Urinary bladder (tissue), 4 donors: Measurements from ENCODE around the gene SIKE1. TPM values are rescaled to one million over a fixed set of nuclear protein-coding genes. Genes with fewer than 3 reads are reported as not detected.
"Not testable (repeated sequence)": the region's sequence is repeated elsewhere in the genome, so short reads cannot be mapped to it uniquely, and the experiment has no call there.

Experiments
- DNase-seq: peaks from one replicate; pipeline ENCODE4 v3.0.0-alpha.2; 2015; ENCODE audit errors: extremely low spot score
- H3K27ac ChIP-seq: one replicate; pipeline ENCODE4 v1.5.1; 2013; ENCODE audit warnings: low read depth, mild to moderate bottlenecking, moderate library complexity
- H3K36me3 ChIP-seq: one replicate; pipeline ENCODE4 v1.6.1; 2013; ENCODE audit warnings: mild to moderate bottlenecking, moderate library complexity; ENCODE audit not compliant: insufficient read depth
- H3K4me1 ChIP-seq: one replicate; pipeline ENCODE4 v1.6.1; 2013; ENCODE audit warnings: mild to moderate bottlenecking, moderate library complexity; ENCODE audit not compliant: insufficient read depth
- H3K4me3 ChIP-seq: one replicate; pipeline ENCODE4 v1.5.1; 2013; ENCODE audit warnings: low read depth, low read length
- WGBS: extraction: QIAGEN DNeasy Blood & Tissue Kit; methylation state at CpG from one replicate; pipeline ENCODE4 v1.1.7; 2013; 5-methylcytosine and 5-hydroxymethylcytosine counted together
- polyA plus RNA-seq: library from polyadenylated mRNA; stranded (reverse); fragments of 200-250 nt; gene quantifications from one replicate; pipeline ENCODE4 v1.2.3, GENCODE V29; 2013
- total RNA-seq: library from RNA; depleted of rRNA; stranded (reverse); fragments of >200 nt; gene quantifications from one replicate; pipeline ENCODE4 v1.2.3, GENCODE V29; 2014
- donor health status: healthy with polysubstance abuse.
- donor health status: healthy.

SIKE1 gene
- total and polyA plus RNA-seq, 2 donors = 23.5 to 104 TPM

- 95% methylated on average over 1 of the region's 1 CpG for WGBS
- no peaks in the 10 kb centered on the region for H3K36me3 ChIP-seq
Observed at GRCh38 chr1:114771992-114772391, 8.5 kb downstream of the SIKE1 start.

GRCh38 chr1:114770989-114771388, 9.5 kb downstream of the SIKE1 start:
- WGBS = 96% methylated on average over 1 of the region's 1 CpG
- Histone ChIP-seq H3K4me1 (no peaks in the 10 kb centered on the region), H3K36me3 (no peaks in the 10 kb centered on the region), H3K27ac (no peak overlapping the region), H3K4me3 (no peak overlapping the region)
- DNase-seq = no peak

More at GRCh38 chr1:114771992-114772391, 8.5 kb downstream of the SIKE1 start:
- no peak for DNase-seq
- H3K4me3 ChIP-seq = no peak overlapping the region
- no peaks in the 10 kb centered on the region for H3K4me1 ChIP-seq
- H3K27ac ChIP-seq = no peak overlapping the region

- DNase-seq = no peak
- Histone ChIP-seq H3K4me1 (no peaks in the 10 kb centered on the region), H3K27ac (no peak overlapping the region), H3K36me3 (no peaks in the 10 kb centered on the region), H3K4me3 (no peak overlapping the region)
- WGBS = 85% methylated on average over 4 of the region's 4 CpGs
Observed at GRCh38 chr1:114764689-114765088, 15.8 kb downstream of the SIKE1 start.

- H3K4me3 ChIP-seq = peak overlapping the region; percentile 27
- peak overlapping the region; percentile 77 for H3K27ac ChIP-seq
- H3K36me3 ChIP-seq = no peaks in the 10 kb centered on the region
- 28% methylated on average over 6 of the region's 6 CpGs for whole genome bisulfite sequencing
- DNase-seq = no peak
- peaks cover 3% of the 10 kb centered on the region for H3K4me1 ChIP-seq
Observed at GRCh38 chr1:114758256-114758832, 22.1 kb downstream of the SIKE1 start.

DNA sequence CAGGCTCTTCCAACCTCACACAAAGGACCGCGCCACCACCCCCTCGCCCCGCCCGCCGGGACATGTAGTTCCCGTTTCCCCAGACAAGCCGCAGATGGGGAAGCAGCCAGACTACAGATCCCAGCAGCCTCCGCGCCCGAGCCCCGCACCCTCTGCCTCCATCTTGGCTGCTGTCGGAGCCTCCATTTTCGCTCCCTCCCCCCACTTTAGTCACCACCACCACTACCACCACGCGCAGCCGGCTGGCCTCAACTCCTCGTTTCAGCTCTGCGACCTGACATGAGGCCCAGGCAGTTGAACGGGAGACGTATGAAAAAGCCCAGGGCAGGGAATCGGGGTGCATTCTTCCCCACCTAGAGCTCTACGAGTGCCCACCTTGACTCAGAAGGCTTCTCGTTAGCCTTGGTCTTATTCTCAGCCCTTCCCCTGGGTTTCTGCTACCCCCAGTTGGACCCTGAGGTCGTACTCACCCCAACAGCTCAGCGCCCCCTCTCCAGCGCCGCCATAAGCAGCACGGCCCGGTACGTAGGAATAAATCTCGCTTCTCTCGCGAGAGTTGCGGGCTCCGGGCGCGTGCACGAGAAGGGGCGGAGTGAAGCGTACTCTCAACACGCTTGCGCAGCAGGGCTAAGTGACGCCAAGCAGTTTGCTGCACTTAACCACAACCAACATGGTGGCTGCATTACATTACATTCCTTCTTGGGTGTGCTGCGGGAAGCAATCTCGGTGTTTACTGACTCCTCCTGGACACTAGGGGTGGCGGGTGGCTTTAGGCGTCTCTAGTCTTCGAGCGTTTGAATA, 22.8 kb downstream of the SIKE1 start, which contains the start of gene CSDE1:
Gene CSDE1, minus strand, starts transcription at position 530 of the 801 bp plus-strand sequence. CDS start 18,094 bp downstream, outside the sequence.
- DNase-seq = peak; percentile 97
- Histone ChIP-seq H3K4me3 (peak within 1 kb of the TSS; percentile 54), H3K4me1 (peaks cover 3% of the 10 kb centered on the region), H3K27ac (peak within 1 kb of the TSS; percentile 95), H3K36me3 (no peaks in the 10 kb centered on the region)
- WGBS = under 1% methylated on average over 50 of the region's 50 CpGs

DNA sequence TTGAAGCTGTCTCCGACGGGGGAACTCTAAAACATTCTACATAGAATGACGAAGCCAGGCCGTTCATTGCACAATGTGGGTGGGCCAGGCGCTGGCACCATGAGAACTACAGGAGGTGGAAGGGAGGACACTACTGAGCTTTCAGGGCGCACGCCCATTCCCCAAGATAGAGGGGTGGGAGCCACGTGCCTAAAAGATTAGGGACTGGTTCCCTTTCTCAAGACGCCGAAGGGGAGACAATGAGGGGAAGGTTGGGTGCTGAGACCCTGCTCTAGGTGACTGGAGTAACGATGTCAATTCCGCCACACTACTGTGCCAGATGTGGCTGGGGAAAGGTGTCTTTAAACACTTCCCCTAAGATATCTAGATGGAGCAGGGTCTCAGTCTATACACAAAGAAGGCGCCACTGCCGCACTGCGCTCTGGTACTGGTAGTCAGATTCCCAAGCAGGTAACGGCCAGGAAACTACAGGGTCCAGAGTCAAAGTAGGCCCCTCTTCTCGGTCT, 23.5 kb downstream of the SIKE1 start:
- under 1% methylated on average over 17 of the region's 17 CpGs for WGBS
- DNase-seq = no peak

GRCh38 chr1:114756009-114756892, 24.2 kb downstream of the SIKE1 start:
- no peak overlapping the region for H3K27ac ChIP-seq
- H3K4me3 ChIP-seq = peak overlapping the region; percentile 54
- no peak for DNase-seq
- peaks cover 3% of the 10 kb centered on the region for H3K4me1 ChIP-seq
- 25% methylated on average over 14 of the region's 14 CpGs for WGBS
- no peaks in the 10 kb centered on the region for H3K36me3 ChIP-seq

More for the DNA sequence above, 23.5 kb downstream of the SIKE1 start:
- peaks cover 3% of the 10 kb centered on the region for H3K4me1 ChIP-seq
- no peaks in the 10 kb centered on the region for H3K36me3 ChIP-seq
- peak overlapping the region; percentile 54 for H3K4me3 ChIP-seq
- H3K27ac ChIP-seq = peak overlapping the region; percentile 53

DNA sequence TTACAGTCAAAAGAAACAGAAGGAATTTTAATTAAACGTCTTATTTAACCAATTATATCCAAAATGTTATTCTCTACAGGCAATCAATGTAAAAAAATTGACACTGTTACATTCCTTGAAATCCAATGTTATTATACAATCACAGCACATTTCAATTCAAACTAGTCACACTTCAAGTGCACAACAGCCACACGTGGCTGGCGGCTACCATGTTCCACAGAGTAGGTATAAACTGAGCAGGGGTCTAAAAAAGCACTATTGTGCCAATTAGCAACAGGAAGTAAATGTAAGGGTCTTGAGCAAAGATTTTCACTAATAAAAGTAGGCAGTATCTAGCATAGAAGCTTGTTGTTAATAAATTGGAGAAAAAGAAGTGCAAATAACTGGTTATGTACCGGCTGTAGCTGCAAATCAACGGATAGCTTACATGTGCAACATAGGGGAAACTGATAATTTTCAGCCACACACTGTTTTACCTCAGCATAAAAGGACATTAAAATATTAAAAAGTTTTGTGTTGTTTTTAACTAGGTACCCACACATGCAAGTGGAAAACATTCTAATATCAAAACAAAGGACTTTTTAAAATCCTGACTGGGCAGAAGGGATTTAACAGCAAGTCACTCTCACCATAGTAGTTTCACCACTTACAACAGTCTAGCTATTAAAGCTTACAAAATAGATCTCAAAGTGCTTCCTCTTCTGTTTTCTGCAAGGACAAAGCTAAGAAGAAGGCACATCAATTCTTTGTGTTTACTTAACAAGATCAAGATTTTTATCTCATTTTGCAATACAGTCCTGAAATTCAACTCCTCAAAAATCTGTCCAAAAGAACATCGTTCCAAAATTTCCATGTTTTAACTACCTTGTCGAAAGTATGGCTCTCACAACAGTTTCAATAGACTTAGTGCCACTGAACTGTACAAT, 25.2 kb downstream of the SIKE1 start:
- WGBS = 53% methylated on average over 7 of the region's 7 CpGs

DNA sequence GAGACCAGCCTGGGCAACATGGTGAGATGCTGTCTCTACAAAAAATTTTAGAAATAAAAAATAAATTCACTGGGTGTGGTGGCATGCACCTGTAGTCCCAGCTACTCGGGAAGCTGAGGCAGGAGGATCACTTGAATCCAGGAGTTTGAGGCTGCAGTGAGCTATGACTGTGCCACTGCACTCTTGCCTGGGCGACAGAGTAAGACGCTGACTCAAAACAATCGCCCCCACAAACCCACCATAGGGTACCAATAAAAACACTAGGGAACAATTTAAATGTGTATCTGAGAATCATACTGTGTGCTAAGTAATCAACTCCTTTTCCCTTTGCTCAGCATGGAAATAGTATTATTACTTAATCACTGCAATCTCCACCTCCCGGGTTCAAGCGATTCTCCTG, 26.8 kb downstream of the SIKE1 start:
- not testable (repeated sequence) for DNase-seq, H3K4me3 ChIP-seq, H3K4me1 ChIP-seq, H3K36me3 ChIP-seq, H3K27ac ChIP-seq
- WGBS = 78% methylated on average over 6 of the region's 6 CpGs

More for the DNA sequence above, 25.2 kb downstream of the SIKE1 start:
- DNase-seq = no peak
- H3K36me3 ChIP-seq = no peaks in the 10 kb centered on the region
- peak overlapping the region; percentile 7 for H3K4me3 ChIP-seq
- peaks cover 3% of the 10 kb centered on the region for H3K4me1 ChIP-seq
- no peak overlapping the region for H3K27ac ChIP-seq

DNA sequence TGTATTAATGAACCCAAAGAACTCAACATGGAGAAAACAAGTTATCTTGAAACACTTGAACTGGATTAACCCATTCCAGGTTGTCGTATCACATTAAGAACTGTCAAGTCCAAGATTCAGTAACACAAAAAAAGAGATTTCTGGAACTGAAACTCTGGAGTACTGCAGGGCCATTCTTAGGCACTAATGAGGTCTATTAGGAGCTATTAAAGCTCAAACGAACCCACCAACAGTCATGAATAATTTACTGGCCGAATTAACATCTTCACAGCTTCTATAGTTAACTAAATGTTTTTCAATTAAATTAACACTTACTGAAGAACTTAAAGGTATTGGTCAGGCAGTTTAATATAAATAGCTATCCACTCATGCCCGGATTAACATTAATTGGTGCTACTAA, 27.3 kb downstream of the SIKE1 start:
- 59% methylated on average over 4 of the region's 4 CpGs for WGBS
- Histone ChIP-seq H3K36me3 (no peaks in the 10 kb centered on the region), H3K4me3 (no peak overlapping the region), H3K27ac (no peak overlapping the region), H3K4me1 (peaks cover 3% of the 10 kb centered on the region)
- no peak for DNase-seq

DNA sequence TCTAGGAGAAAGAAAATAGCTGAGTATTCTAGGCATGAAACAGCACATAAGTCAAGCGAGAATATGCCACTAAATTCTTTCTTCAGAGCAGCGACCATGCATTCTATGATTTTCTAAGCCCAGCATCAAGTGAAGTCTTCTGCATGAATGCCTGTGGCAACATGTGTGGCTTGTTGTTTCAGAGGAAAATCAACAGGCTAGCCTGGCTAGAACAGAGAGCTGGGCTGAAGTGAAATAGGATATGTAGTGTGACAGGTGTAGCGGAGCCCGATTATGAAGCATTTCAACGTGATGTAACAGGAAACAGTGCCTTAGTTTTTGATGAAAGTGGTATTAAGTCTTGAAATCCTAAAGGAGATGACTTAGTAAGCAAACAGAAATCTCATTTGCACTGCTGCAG, 29.7 kb downstream of the SIKE1 start:
- H3K4me1 ChIP-seq = peaks cover 3% of the 10 kb centered on the region
- no peak overlapping the region for H3K4me3 ChIP-seq
- no peaks in the 10 kb centered on the region for H3K36me3 ChIP-seq
- no peak for DNase-seq
- no peak overlapping the region for H3K27ac ChIP-seq
- 62% methylated on average over 5 of the region's 5 CpGs for WGBS

GRCh38 chr1:114749835-114750234, 30.6 kb downstream of the SIKE1 start:
- Histone ChIP-seq H3K27ac (no peak overlapping the region), H3K36me3 (no peaks in the 10 kb centered on the region), H3K4me3 (no peak overlapping the region), H3K4me1 (no peaks in the 10 kb centered on the region)
- no peak for DNase-seq
- WGBS = 72% methylated on average over 5 of the region's 5 CpGs
